ENCODE results near the gene NHLRC4.
A peak's percentile ranks its signal among the peaks of the same experiment; 100 is the strongest.
"Not testable (repeated sequence)": the region's sequence is repeated elsewhere in the genome, so short reads cannot be mapped to it uniquely, and the experiment has no call there.

NHLRC4 gene

GRCh38 chr16:592518-593306 is 25.9 kb downstream of the NHLRC4 start:
- DNase-seq (ENCODE audit: insufficient read length, low spot score) (no peak), FAIRE-seq (no peak)
- TF ChIP-seq POLR2A (IDR thresholded peaks at IDR 0.05; ENCODE audit: low read depth, low read length) (no peak), POU2F2 (IDR thresholded peaks at IDR 0.05; ENCODE audit: low read depth, low read length) (no peak), TAF1 (IDR thresholded peaks at IDR 0.05; ENCODE audit: low read depth, low read length) (no peak), SPI1 (IDR thresholded peaks at IDR 0.05; ENCODE audit: low read depth, low read length) (no peak), POLR2AphosphoS5 (IDR thresholded peaks at IDR 0.05; ENCODE audit: low read depth, low read length) (no peak), PAX5 (IDR thresholded peaks at IDR 0.05; ENCODE audit: insufficient read depth, low read length, severe bottlenecking) (no peak)

- no peak for TF ChIP-seq POLR2A (IDR thresholded peaks at IDR 0.05; ENCODE audit: low read depth, low read length)
- no peak for TF ChIP-seq SPI1 (IDR thresholded peaks at IDR 0.05; ENCODE audit: low read depth, low read length)
- no peak for TF ChIP-seq POU2F2 (IDR thresholded peaks at IDR 0.05; ENCODE audit: low read depth, low read length)
- TF ChIP-seq TAF1 (IDR thresholded peaks at IDR 0.05; ENCODE audit: low read depth, low read length) = no peak
- TF ChIP-seq POLR2AphosphoS5 (IDR thresholded peaks at IDR 0.05; ENCODE audit: low read depth, low read length) = no peak
- no peak for TF ChIP-seq PAX5 (IDR thresholded peaks at IDR 0.05; ENCODE audit: insufficient read depth, low read length, severe bottlenecking)
- FAIRE-seq = no peak
- DNase-seq (ENCODE audit: insufficient read length, low spot score) = no peak
Measured at GRCh38 chr16:593406-593805, 26.6 kb downstream of the NHLRC4 start.

- DNase-seq (ENCODE audit: insufficient read length, low spot score) = no peak
- no peak for FAIRE-seq
- no peak for TF ChIP-seq POLR2AphosphoS5 (IDR thresholded peaks at IDR 0.05; ENCODE audit: low read depth, low read length)
- no peak for TF ChIP-seq SPI1 (IDR thresholded peaks at IDR 0.05; ENCODE audit: low read depth, low read length)
- TF ChIP-seq TAF1 (IDR thresholded peaks at IDR 0.05; ENCODE audit: low read depth, low read length) = no peak
- no peak for TF ChIP-seq POU2F2 (IDR thresholded peaks at IDR 0.05; ENCODE audit: low read depth, low read length)
- no peak for TF ChIP-seq POLR2A (IDR thresholded peaks at IDR 0.05; ENCODE audit: low read depth, low read length)
- no peak for TF ChIP-seq PAX5 (IDR thresholded peaks at IDR 0.05; ENCODE audit: insufficient read depth, low read length, severe bottlenecking)
Measured at GRCh38 chr16:593807-594206, 27.0 kb downstream of the NHLRC4 start.

- TF ChIP-seq POU2F2 (IDR thresholded peaks at IDR 0.05; ENCODE audit: low read depth, low read length) = no peak
- TF ChIP-seq SPI1 (IDR thresholded peaks at IDR 0.05; ENCODE audit: low read depth, low read length) = no peak
- no peak for TF ChIP-seq POLR2A (IDR thresholded peaks at IDR 0.05; ENCODE audit: low read depth, low read length)
- TF ChIP-seq TAF1 (IDR thresholded peaks at IDR 0.05; ENCODE audit: low read depth, low read length) = no peak
- TF ChIP-seq POLR2AphosphoS5 (IDR thresholded peaks at IDR 0.05; ENCODE audit: low read depth, low read length) = no peak
- no peak for TF ChIP-seq PAX5 (IDR thresholded peaks at IDR 0.05; ENCODE audit: insufficient read depth, low read length, severe bottlenecking)
- DNase-seq (ENCODE audit: insufficient read length, low spot score) = no peak
- FAIRE-seq = no peak
Measured at GRCh38 chr16:595094-595528, 28.3 kb downstream of the NHLRC4 start.

GRCh38 chr16:595942-596735 is 29.3 kb downstream of the NHLRC4 start:
- no peak for TF ChIP-seq POLR2A (IDR thresholded peaks at IDR 0.05; ENCODE audit: low read depth, low read length)
- no peak for TF ChIP-seq POU2F2 (IDR thresholded peaks at IDR 0.05; ENCODE audit: low read depth, low read length)
- no peak for TF ChIP-seq PAX5 (IDR thresholded peaks at IDR 0.05; ENCODE audit: insufficient read depth, low read length, severe bottlenecking)
- no peak for TF ChIP-seq SPI1 (IDR thresholded peaks at IDR 0.05; ENCODE audit: low read depth, low read length)
- TF ChIP-seq TAF1 (IDR thresholded peaks at IDR 0.05; ENCODE audit: low read depth, low read length) = no peak
- TF ChIP-seq POLR2AphosphoS5 (IDR thresholded peaks at IDR 0.05; ENCODE audit: low read depth, low read length) = no peak
- DNase-seq (ENCODE audit: insufficient read length, low spot score) (no peak), FAIRE-seq (no peak)

- FAIRE-seq = no peak
- TF ChIP-seq POLR2A (IDR thresholded peaks at IDR 0.05; ENCODE audit: low read depth, low read length) = no peak
- no peak for TF ChIP-seq POLR2AphosphoS5 (IDR thresholded peaks at IDR 0.05; ENCODE audit: low read depth, low read length)
- no peak for TF ChIP-seq SPI1 (IDR thresholded peaks at IDR 0.05; ENCODE audit: low read depth, low read length)
- TF ChIP-seq PAX5 (IDR thresholded peaks at IDR 0.05; ENCODE audit: insufficient read depth, low read length, severe bottlenecking) = no peak
- TF ChIP-seq POU2F2 (IDR thresholded peaks at IDR 0.05; ENCODE audit: low read depth, low read length) = no peak
- TF ChIP-seq TAF1 (IDR thresholded peaks at IDR 0.05; ENCODE audit: low read depth, low read length) = no peak
- DNase-seq (ENCODE audit: insufficient read length, low spot score) = no peak
Measured at GRCh38 chr16:596736-597060, 29.9 kb downstream of the NHLRC4 start.

GRCh38 chr16:597655-598054 is 30.9 kb downstream of the NHLRC4 start:
- DNase-seq (ENCODE audit: insufficient read length, low spot score); FAIRE-seq: not testable (repeated sequence)

- FAIRE-seq (no peak), DNase-seq (ENCODE audit: insufficient read length, low spot score) (no peak)
- no peak for TF ChIP-seq SPI1 (IDR thresholded peaks at IDR 0.05; ENCODE audit: low read depth, low read length)
- TF ChIP-seq POU2F2 (IDR thresholded peaks at IDR 0.05; ENCODE audit: low read depth, low read length) = no peak
- no peak for TF ChIP-seq POLR2AphosphoS5 (IDR thresholded peaks at IDR 0.05; ENCODE audit: low read depth, low read length)
- TF ChIP-seq POLR2A (IDR thresholded peaks at IDR 0.05; ENCODE audit: low read depth, low read length) = no peak
- TF ChIP-seq TAF1 (IDR thresholded peaks at IDR 0.05; ENCODE audit: low read depth, low read length) = no peak
- TF ChIP-seq PAX5 (IDR thresholded peaks at IDR 0.05; ENCODE audit: insufficient read depth, low read length, severe bottlenecking) = no peak
Measured at GRCh38 chr16:598823-599739, 32.3 kb downstream of the NHLRC4 start.

- no peak for TF ChIP-seq PAX5 (IDR thresholded peaks at IDR 0.05; ENCODE audit: insufficient read depth, low read length, severe bottlenecking)
- TF ChIP-seq POLR2A (IDR thresholded peaks at IDR 0.05; ENCODE audit: low read depth, low read length) = no peak
- TF ChIP-seq SPI1 (IDR thresholded peaks at IDR 0.05; ENCODE audit: low read depth, low read length) = no peak
- no peak for TF ChIP-seq TAF1 (IDR thresholded peaks at IDR 0.05; ENCODE audit: low read depth, low read length)
- TF ChIP-seq POLR2AphosphoS5 (IDR thresholded peaks at IDR 0.05; ENCODE audit: low read depth, low read length) = no peak
- no peak for TF ChIP-seq POU2F2 (IDR thresholded peaks at IDR 0.05; ENCODE audit: low read depth, low read length)
- FAIRE-seq (peak; percentile 66), DNase-seq (ENCODE audit: insufficient read length, low spot score) (no peak)
Measured at GRCh38 chr16:600781-601180, 34.0 kb downstream of the NHLRC4 start.
